ENCODE data around the gene KNDC1. TPM values are rescaled to one million over a fixed set of nuclear protein-coding genes. Genes with fewer than 3 reads are reported as not detected.

Gene KNDC1
- total and polyA plus RNA-seq, 2 of the 4 experiments (the other 2 are of a cell fraction) = 0.18 to 1.1 TPM

GRCh38 chr10:133130602-133131001, 29.4 kb upstream of the KNDC1 start:
- Histone ChIP-seq H2AFZ (replicated peaks; ENCODE audit: low read length, poor library complexity) (no peak overlapping the region), H3K18ac (ENCODE audit: low read depth, low read length) (no peak overlapping the region), H2BK20ac (ENCODE audit: low read depth, low read length) (no peak overlapping the region), H2BK5ac (ENCODE audit: low read depth, low read length, poor library complexity, severe bottlenecking) (no peak overlapping the region), H3K23ac (ENCODE audit: low read depth, low read length) (no peak overlapping the region), H2BK120ac (ENCODE audit: low read depth, low read length) (no peak overlapping the region), H3K36me3 (ENCODE audit: control insufficient read depth, insufficient read depth, low read length) (no peaks in the 10 kb centered on the region), H3K4me3 (ENCODE audit: insufficient read depth, low read depth, low read length) (no peak overlapping the region), H3K4me1 (ENCODE audit: control insufficient read depth, insufficient read depth, low read length) (no peaks in the 10 kb centered on the region), H4K8ac (ENCODE audit: low read depth in 2 of 2, low read length in 2 of 2) (no peak overlapping the region), H3K79me1 (ENCODE audit: low read depth in 1 of 2, low read length in 2 of 2) (no peaks in the 10 kb centered on the region), H3K9me1 (ENCODE audit: insufficient read depth, low read length) (no peaks in the 10 kb centered on the region), H3K4ac (ENCODE audit: low read depth, low read length) (no peak overlapping the region), H4K91ac (ENCODE audit: insufficient read depth, low read depth, low read length) (no peak overlapping the region), H2BK15ac (ENCODE audit: low read depth, low read length) (no peak overlapping the region), H4K20me1 (ENCODE audit: insufficient read depth, low read length) (no peaks in the 10 kb centered on the region), H3K56ac (ENCODE audit: extremely low read depth, insufficient read depth, low read length) (no peak overlapping the region), H2AK9ac (replicated peaks; ENCODE audit: low read depth, low read length, poor library complexity) (no peak overlapping the region), H3K27ac (ENCODE audit: insufficient read depth, low read length) (no peak overlapping the region), H3K9ac (ENCODE audit: low read depth, low read length) (no peak overlapping the region), H2AK5ac (ENCODE audit: low read depth, low read length) (no peak overlapping the region), H3K14ac (replicated peaks; ENCODE audit: low read depth, low read length) (no peak overlapping the region), H4K5ac (ENCODE audit: low read depth, low read length) (no peak overlapping the region), H3K9me3 (ENCODE audit: control insufficient read depth, insufficient read depth, low read length) (peaks cover 1% of the 10 kb centered on the region; the same call in 1 of the 2 replicates), H3K27me3 (ENCODE audit: control insufficient read depth, insufficient read depth, low read length) (peaks cover 3% of the 10 kb centered on the region; the same call in 1 of the 2 replicates), H3K4me2 (ENCODE audit: low read depth, low read length) (no peak overlapping the region)
- no peak for ATAC-seq (ENCODE audit: low read depth)
- CTCF ChIA-PET = no interaction called here
- intact Hi-C loops (cut with micrococcal nuclease) = no loop called here
- 76% methylated on average over 11 of the region's 11 CpGs; no CpG with 5 or more reads in 1 of the 2 experiments for WGBS, 2 experiments (ENCODE audit: extremely low coverage in 2 of 2, insufficient read length in 1 of 2)
- in situ Hi-C loops (cut with MboI; ENCODE audit: low sequenced_read_pairs) = loop anchor here (25.0 kb wide), 1 partner anchor 468 kb away; no protein-coding TSS in a partner anchor
- no peak for DNase-seq
- no TSS peak for BruUV-seq (replicated peaks)
- TF ChIP-seq FOS (IDR thresholded peaks at IDR 0.05; ENCODE audit: low read depth, low read length) (no peak), BHLHE40 (IDR thresholded peaks at IDR 0.05; ENCODE audit: low read depth, low read length) (no peak)
- POLR2A ChIA-PET (ENCODE audit: unreplicated experiment) = no interaction called here
- dilution Hi-C loops (cut with HindIII; ENCODE audit: low sequenced_read_pairs, unreplicated experiment) = no loop called here
